HUES48 (cell line): Measurements from ENCODE around the gene FAM174B.

Source experiments
- H3K27ac ChIP-seq: one replicate; pipeline ENCODE4 v1.7.0; 2013; ENCODE audit warnings: low read depth, low read length, inconsistent platforms
- H3K27me3 ChIP-seq: 2 replicates; pipeline ENCODE4 v1.6.1; 2013; ENCODE audit warnings: mild to moderate bottlenecking, low read length; ENCODE audit not compliant: control insufficient read depth, insufficient read depth
- H3K36me3 ChIP-seq: 2 replicates; pipeline ENCODE4 v1.6.1; 2013; ENCODE audit warnings: low read length; ENCODE audit not compliant: control insufficient read depth, insufficient read depth
- H3K4me1 ChIP-seq: 2 replicates; pipeline ENCODE4 v1.6.1; 2013; ENCODE audit warnings: mild to moderate bottlenecking, low read length; ENCODE audit not compliant: control insufficient read depth, insufficient read depth
- H3K4me3 ChIP-seq: 2 replicates; pipeline ENCODE4 v1.5.1; 2013; ENCODE audit warnings: mild to moderate bottlenecking, low read depth, low read length
- H3K9ac ChIP-seq: 2 replicates; pipeline ENCODE4 v1.6.1; 2013; ENCODE audit warnings: mild to moderate bottlenecking, low read depth, low read length, moderate library complexity
- H3K9me3 ChIP-seq: 2 replicates; pipeline ENCODE4 v1.6.1; 2013; ENCODE audit warnings: low read length; ENCODE audit not compliant: control insufficient read depth, insufficient read depth

Gene FAM174B

DNA sequence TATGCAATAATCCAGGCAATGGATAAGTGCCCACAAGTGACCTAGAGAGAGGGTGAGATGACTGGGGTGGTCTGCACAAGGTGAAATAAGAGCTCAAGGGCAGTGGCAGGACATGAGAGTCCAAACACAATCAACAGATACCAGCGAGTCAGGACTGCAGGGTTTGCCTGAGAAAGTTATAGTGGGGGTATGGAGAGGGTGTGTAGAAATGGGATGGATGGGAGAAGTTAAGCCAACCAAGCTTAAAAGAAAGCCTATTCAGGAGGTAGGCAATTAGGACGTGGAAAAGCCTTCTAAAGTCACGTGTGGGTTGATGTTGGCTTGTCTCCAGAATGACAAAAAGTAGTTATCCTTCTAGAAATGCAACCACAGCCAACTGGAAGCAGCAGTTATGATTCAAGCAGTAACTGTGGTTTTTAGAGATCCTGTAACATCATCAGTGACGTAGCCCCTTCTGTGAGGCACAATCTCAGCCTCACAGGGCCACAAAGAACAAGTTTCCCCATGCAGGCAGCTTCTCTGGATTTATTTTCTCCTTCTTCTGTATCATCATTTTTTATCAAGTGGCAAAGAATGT is 56.1 kb downstream of the FAM174B start:
- no peak overlapping the region for H3K9ac ChIP-seq
- H3K27me3 ChIP-seq: no peaks in the 10 kb centered on the region

DNA sequence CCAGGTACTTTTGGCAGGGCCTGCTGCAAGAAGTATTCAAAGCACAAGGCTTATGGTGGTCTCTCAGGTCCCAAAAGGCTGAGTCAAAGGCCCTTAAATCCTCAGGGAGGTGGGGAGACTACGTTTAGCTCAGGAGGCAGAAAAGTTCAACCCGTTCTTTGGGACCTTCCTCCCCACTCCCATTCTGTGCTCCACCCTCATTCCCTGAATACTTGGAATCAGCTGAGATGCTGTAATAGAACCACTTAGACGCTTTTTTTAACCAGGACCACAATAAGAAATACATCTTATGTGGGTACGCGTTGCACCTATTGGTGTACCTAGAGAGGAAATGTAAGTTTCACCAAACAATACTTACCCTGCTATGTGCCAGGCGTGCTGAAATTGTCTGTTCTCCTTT is 58.0 kb downstream of the FAM174B start:
- Histone ChIP-seq H3K27me3 (no peaks in the 10 kb centered on the region), H3K27ac (no peak overlapping the region), H3K9ac (no peak overlapping the region), H3K4me1 (no peaks in the 10 kb centered on the region), H3K9me3 (no peaks in the 10 kb centered on the region), H3K36me3 (no peaks in the 10 kb centered on the region), H3K4me3 (no peak overlapping the region)

More for the DNA sequence above, 56.1 kb downstream of the FAM174B start:
- Histone ChIP-seq H3K27ac (no peak overlapping the region), H3K9me3 (peaks cover under 1% of the 10 kb centered on the region; the same call in 1 of the 2 replicates), H3K36me3 (no peaks in the 10 kb centered on the region), H3K4me1 (no peaks in the 10 kb centered on the region), H3K4me3 (no peak overlapping the region)

DNA sequence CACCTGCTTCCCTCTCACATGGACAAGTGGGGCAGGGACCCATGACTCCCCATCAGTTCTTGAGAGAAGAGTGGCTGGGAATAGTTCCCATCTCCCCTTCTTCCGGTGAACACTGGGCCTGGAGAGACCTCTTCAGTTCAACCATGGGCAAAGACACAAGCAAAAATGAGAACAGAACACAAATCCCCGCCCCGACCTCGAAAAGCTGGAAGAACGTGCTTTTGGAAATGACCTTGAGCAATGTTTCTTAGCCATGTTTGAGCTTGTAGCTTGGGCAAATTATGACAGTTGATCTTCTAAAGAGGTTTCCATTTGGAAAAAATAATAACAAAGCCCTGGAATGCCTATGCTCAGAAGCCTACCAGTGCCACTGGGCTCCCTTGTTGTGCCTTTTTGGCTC is 59.0 kb downstream of the FAM174B start:
- Histone ChIP-seq H3K4me1 (no peaks in the 10 kb centered on the region), H3K4me3 (no peak overlapping the region), H3K9me3 (no peaks in the 10 kb centered on the region), H3K27me3 (no peaks in the 10 kb centered on the region), H3K9ac (no peak overlapping the region), H3K27ac (no peak overlapping the region), H3K36me3 (no peaks in the 10 kb centered on the region)

GRCh38 chr15:92595506-92596381 is 59.8 kb downstream of the FAM174B start:
- no peaks in the 10 kb centered on the region for H3K36me3 ChIP-seq
- no peak overlapping the region for H3K27ac ChIP-seq
- H3K9me3 ChIP-seq: no peaks in the 10 kb centered on the region
- no peaks in the 10 kb centered on the region for H3K4me1 ChIP-seq
- H3K27me3 ChIP-seq: no peaks in the 10 kb centered on the region
- no peak overlapping the region for H3K4me3 ChIP-seq
- no peak overlapping the region for H3K9ac ChIP-seq

DNA sequence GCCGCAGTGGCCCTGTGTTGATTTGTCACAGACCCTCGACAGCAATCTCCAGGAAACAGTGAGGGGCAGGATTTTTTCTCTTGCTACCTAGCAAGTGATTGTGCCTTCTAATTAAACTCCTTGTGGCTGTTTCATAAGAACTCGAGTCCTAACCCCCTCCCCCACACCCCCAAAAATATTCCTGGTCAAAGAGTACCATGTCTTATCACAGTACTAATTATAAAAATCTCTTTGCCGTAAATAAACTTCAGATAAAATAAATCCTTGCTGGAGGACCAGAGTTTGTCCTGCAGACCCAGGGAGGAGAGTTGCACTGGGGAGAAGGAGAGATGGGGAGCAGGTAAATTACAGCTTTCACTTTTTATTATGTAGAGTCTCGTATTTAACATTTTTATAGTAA is 64.3 kb downstream of the FAM174B start:
- no peaks in the 10 kb centered on the region for H3K4me1 ChIP-seq
- H3K36me3 ChIP-seq: no peaks in the 10 kb centered on the region
- H3K27ac ChIP-seq: no peak overlapping the region
- no peak overlapping the region for H3K9ac ChIP-seq
- H3K4me3 ChIP-seq: no peak overlapping the region
- no peaks in the 10 kb centered on the region for H3K27me3 ChIP-seq
- H3K9me3 ChIP-seq: no peaks in the 10 kb centered on the region

DNA sequence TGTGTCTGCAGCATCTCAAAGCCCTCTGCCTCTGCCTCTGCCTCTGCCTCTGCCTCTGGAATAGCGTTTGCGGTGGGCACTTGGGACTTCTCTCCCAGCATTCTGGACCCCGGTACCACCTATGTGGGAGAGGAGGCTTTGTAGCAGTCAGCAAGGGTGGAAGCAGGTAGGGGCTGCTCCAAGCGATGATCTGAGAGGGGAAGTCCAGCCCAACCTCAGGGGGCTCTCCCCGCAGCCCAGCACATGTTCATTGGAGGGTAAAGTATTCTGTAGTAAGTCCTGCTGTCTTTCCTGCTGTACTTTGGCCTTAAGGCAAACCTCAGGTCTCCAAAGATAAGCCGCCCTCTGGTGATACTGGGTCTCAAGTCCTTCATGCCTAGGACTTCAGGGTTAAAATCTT is 68.6 kb downstream of the FAM174B start:
- Histone ChIP-seq H3K27me3 (no peaks in the 10 kb centered on the region), H3K9ac (no peak overlapping the region)

GRCh38 chr15:92586383-92586942 is 69.1 kb downstream of the FAM174B start:
- Histone ChIP-seq H3K4me3 (no peak overlapping the region), H3K27ac (no peak overlapping the region), H3K36me3 (no peaks in the 10 kb centered on the region), H3K27me3 (no peaks in the 10 kb centered on the region), H3K9me3 (peaks cover 14% of the 10 kb centered on the region), H3K4me1 (no peaks in the 10 kb centered on the region), H3K9ac (no peak overlapping the region)

More for the DNA sequence above, 68.6 kb downstream of the FAM174B start:
- Histone ChIP-seq H3K36me3 (no peaks in the 10 kb centered on the region), H3K4me3 (no peak overlapping the region), H3K4me1 (no peaks in the 10 kb centered on the region), H3K27ac (no peak overlapping the region), H3K9me3 (peaks cover 14% of the 10 kb centered on the region)

DNA sequence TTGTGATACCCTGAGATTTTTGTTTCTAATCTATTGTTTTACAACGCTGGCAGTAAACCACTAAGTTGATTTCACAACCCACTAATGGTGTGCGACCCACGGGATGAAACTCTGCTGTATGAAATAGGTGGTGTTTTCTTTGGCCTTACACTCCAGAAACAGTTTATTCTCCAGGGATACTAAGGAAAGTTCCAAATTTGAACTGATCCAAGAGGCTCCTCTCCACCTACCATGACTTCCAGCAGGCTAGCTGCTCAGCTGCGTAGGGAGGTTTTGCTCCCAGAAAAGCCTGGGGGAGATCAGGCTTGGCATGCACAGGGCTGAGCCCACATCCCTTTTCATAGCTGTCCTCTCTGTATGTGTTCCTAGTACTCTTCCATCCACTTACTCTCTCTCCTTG is 71.5 kb downstream of the FAM174B start:
- Histone ChIP-seq H3K9me3 (peaks cover 14% of the 10 kb centered on the region), H3K4me1 (no peaks in the 10 kb centered on the region), H3K9ac (no peak overlapping the region), H3K27ac (no peak overlapping the region), H3K4me3 (no peak overlapping the region), H3K36me3 (no peaks in the 10 kb centered on the region), H3K27me3 (no peaks in the 10 kb centered on the region)

- Histone ChIP-seq H3K4me3 (no peak overlapping the region), H3K9me3 (peaks cover 14% of the 10 kb centered on the region), H3K27ac (no peak overlapping the region), H3K9ac (no peak overlapping the region), H3K4me1 (no peaks in the 10 kb centered on the region), H3K27me3 (no peaks in the 10 kb centered on the region), H3K36me3 (no peaks in the 10 kb centered on the region)
Observed at GRCh38 chr15:92583096-92584034, 72.2 kb downstream of the FAM174B start.

DNA sequence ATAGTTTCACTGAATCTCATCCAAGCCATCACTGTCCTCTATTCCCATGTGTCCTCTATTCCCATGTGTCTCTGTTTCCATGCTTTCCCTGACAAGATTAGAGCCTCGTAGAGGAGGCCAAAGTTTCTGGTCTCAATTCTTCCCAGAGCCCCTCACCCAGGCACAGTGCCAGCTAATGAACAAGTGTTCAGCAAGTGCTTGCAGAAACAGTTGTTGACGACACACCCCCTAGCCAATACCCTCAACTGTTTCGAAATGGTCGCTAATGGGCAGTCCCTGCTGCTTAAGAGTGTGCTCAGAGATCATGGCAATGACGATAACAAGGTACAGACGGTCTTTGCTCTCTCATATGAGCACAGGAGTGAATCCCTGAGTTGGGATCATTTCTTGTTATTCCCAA is 73.4 kb downstream of the FAM174B start:
- Histone ChIP-seq H3K9ac (no peak overlapping the region), H3K4me3 (no peak overlapping the region), H3K27me3 (no peaks in the 10 kb centered on the region), H3K9me3 (peaks cover 14% of the 10 kb centered on the region), H3K36me3 (no peaks in the 10 kb centered on the region), H3K4me1 (no peaks in the 10 kb centered on the region), H3K27ac (no peak overlapping the region)
